DMS53 treated with DMSO at 0.1 percent for 48 hours (cell line): ENCODE results near the gene SMIM14.
"Not testable (repeated sequence)": the region's sequence is repeated elsewhere in the genome, so short reads cannot be mapped to it uniquely, and the experiment has no call there.

Experiments
- DNase-seq: peaks from one replicate; lab custom pipeline; 2025; ENCODE audit not compliant: unreplicated experiment; lab: John Stamatoyannopoulos, UW

SMIM14 gene

GRCh38 chr4:39504538-39504937 is 134.1 kb downstream of the SMIM14 start:
- no peak for DNase-seq

- not testable (repeated sequence) for DNase-seq
These were observed 136.0 kb downstream of the SMIM14 start for GRCh38 chr4:39502664-39503035.

- no peak for DNase-seq
These were observed 136.5 kb downstream of the SMIM14 start for GRCh38 chr4:39502019-39502663.

DNA sequence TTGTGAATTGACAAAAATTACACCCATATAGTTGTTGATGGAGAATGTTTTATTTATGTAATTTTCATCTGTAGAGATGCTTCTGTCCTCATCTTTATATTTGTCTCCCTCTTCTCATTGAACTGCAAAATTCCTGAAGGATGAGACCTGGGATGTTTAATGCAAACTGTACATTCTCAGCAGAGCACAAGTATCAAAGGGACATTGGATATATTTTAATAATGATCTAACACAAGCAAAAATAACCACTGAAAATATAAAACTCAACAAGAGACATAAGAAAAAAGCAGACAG is 140.0 kb downstream of the SMIM14 start:
- DNase-seq: no peak

DNA sequence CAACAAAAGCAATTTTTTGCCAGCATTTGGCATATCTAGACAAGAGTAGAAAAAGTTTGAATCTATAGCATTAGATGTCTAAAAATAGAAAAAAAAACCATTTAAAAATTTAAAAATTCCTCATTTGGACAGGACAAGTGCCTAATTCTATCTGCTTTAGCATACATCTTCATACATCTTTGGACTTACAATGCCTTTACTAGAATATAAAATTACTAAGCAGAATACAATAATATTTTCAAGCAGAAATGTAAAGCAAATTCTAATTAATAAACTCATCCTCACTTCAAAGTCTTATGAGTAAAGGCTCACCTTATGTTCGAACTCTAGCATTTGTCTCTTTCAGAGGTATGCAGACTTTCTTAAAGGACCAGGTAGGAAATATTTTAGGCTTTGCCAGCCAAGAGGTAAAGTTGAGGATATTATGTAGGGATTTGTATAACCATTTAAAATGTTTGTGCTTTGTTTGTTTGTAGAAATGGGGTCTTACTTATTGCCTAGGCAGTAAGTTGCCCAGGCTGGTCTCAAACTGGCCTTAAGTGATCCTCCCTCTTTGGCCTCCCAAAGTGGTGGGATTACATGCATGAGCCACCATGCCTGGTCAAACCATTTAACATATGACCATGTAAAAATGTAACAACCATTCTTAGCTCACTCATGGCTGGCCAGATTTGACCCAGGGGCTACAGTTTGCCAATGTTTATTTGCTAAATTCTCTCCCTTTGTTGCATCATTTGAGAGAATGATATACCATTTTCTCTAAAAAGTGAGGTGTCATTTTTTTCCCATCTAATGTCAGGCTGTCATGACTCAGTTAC is 140.5 kb downstream of the SMIM14 start:
- DNase-seq: no peak
